Heart right ventricle (tissue), 16 donors: ENCODE measurements around the gene ADGRA1. TPM values are rescaled to one million over a fixed set of nuclear protein-coding genes. Genes with fewer than 3 reads are reported as not detected.

Experiments used
- ATAC-seq, 8 donors: fragments of 200-7000 bp; cut with Tn5 transposase; one replicate each; pipeline ENCODE4 v1.9.1; 2020; ENCODE audit warnings: mild to moderate bottlenecking in 8 of 8, moderate library complexity in 8 of 8, moderate number of reproducible peaks in 1 of 8
- DNase-seq, 2 donors: peaks; one replicate each; pipeline ENCODE4 v3.0.0-alpha.2; 2020
- H3K27ac ChIP-seq, 10 donors: fragments of 200-600 bp; sonication (generic) in 2 of 10; one replicate each; pipeline versions ENCODE4 v1.5.0 to v1.8.0; 2020 to 2022; ENCODE audit warnings: mild to moderate bottlenecking in 3 of 10
- H3K27me3 ChIP-seq, 7 donors: fragments of 200-600 bp; one replicate each; pipeline ENCODE4 v1.8.0; 2021 to 2022; ENCODE audit warnings: mild to moderate bottlenecking in 2 of 7
- H3K36me3 ChIP-seq, 9 donors: fragments of 200-600 bp; sonication (generic) in 1 of 9; one replicate each; pipeline versions ENCODE4 v1.5.0 to v1.8.0; 2020 to 2022; ENCODE audit warnings: mild to moderate bottlenecking in 2 of 9
- H3K4me1 ChIP-seq, 9 donors: fragments of 200-600 bp; sonication (generic) in 1 of 9; one replicate each; pipeline versions ENCODE4 v1.5.0 to v1.8.0; 2020 to 2022; ENCODE audit warnings: mild to moderate bottlenecking in 4 of 9
- H3K4me3 ChIP-seq, 10 donors: fragments of 200-600 bp; sonication (generic) in 2 of 10; one replicate each; pipeline versions ENCODE4 v1.5.0 to v1.8.0; 2020 to 2022; ENCODE audit warnings: mild to moderate bottlenecking in 7 of 10, moderate library complexity in 2 of 10
- H3K9me3 ChIP-seq, 11 donors: fragments of 200-600 bp in 10 of 11; sonication (generic) in 2 of 11; one replicate each; pipeline versions ENCODE4 v1.5.0 to v1.8.0; 2013 to 2022; ENCODE audit warnings: mild to moderate bottlenecking in 2 of 11, control low read depth in 1 of 11, moderate library complexity in 1 of 11
- WGBS, 2 donors: extraction: QIAGEN DNeasy Blood & Tissue Kit; methylation state at CpG; one replicate each; pipeline ENCODE4 v1.1.7; 2013; ENCODE audit warnings: inconsistent platforms in 1 of 2; 5-methylcytosine and 5-hydroxymethylcytosine counted together
- intact Hi-C, 10 donors: fragments of 100-400 bp; cut with DNase I; formaldehyde crosslinking; loops; one replicate each; pipeline versions ENCODE4 v1.11.1 to v1.14.2; 2022
- polyA plus RNA-seq, 2 donors: library from polyadenylated mRNA; stranded (reverse); fragments of 200-250 nt; gene quantifications; one replicate each; pipeline ENCODE4 v1.2.3, GENCODE V29; 2013
- total RNA-seq, 10 donors: library from RNA; stranded (reverse); fragmentation: NEBNext Ultra II Directional in 3 of 10; extraction: Animal tissue kit (Norgen Biotek cat#: 25700) in 3 of 10; gene quantifications; one replicate each; pipeline versions ENCODE4 v1.2.1 to v1.2.4, GENCODE V29; 2021 to 2023
- TF ChIP-seq, protein P1 (sequence below), 9 donors: fragments of 200-600 bp; sonication (generic) in 2 of 9; IDR thresholded peaks; one replicate each; pipeline versions ENCODE4 v1.5.0 to v1.8.0; 2021 to 2022; ENCODE audit warnings: antibody characterized with exemption in 9 of 9, mild to moderate bottlenecking in 5 of 9, moderate library complexity in 1 of 9
- donor health status: Arrhythmogenic right ventricular cardiomyopathy.
- donor health status: ischemic (EF 13 %, LVEDD 7.1; RV severe dilation, severe dysfunction).
- donor health status: healthy with polysubstance abuse.
- donor health status: DM: no; HTN: yes; CAD: no.
- donor health status: DM: no; HTN: no; CAD: no.
- donor health status: ischemic (EF 25% LVEDD 6.9; RV normal size, moderate dysfunction).
- donor health status: ischemic (EF 25% LVEDD 5.7; RV mildly dilated, moderate dysfunction).
- donor health status: healthy.
- donor health status: DM: yes; HTN: yes; CAD: no.
- donor health status: Ischemic cardiomyopathy.
- donor health status: ischemic (EF 35%, LVEDD 5.7; RV mildly dilated, moderate dysfunction).
- donor health status: nonischemic (EF 11% LVEDD 7.7; RV severe dilation, severe dysfunction).
- donor health status: DM: yes; HTN: yes; CAD: no.
- donor health status: PGD.
- donor health status: ischemic (EF 29% LVEDD 5.4; RV normal size, mild dysfunction).
- donor health status: nonischemic (EF 23%, LVEDD 6.1; RV moderate dilation, normal function).

Gene ADGRA1
- total and polyA plus RNA-seq, 12 donors: under 0.01 to 0.21 (median 0.11) TPM; not detected in 6

GRCh38 chr10:133082685-133083421 lies 4.9 kb upstream of the ADGRA1 start:
- 61 to 68% methylated on average over 43 of the region's 43 CpGs for WGBS, 2 donors
- H3K36me3 ChIP-seq: no peaks in the 10 kb centered on the region
- intact Hi-C loops: no loop called here

GRCh38 chr10:133083422-133084100 lies 4.2 kb upstream of the ADGRA1 start:
- H3K27me3 ChIP-seq: peaks cover 22 to 77% (median 69%) of the 10 kb centered on the region in 7 donors
- no peak overlapping the region for H3K4me3 ChIP-seq
- WGBS, 2 donors: 74 to 75% methylated on average over 30 of the region's 30 CpGs
- intact Hi-C loops: no loop called here
- TF ChIP-seq, protein P1, sequence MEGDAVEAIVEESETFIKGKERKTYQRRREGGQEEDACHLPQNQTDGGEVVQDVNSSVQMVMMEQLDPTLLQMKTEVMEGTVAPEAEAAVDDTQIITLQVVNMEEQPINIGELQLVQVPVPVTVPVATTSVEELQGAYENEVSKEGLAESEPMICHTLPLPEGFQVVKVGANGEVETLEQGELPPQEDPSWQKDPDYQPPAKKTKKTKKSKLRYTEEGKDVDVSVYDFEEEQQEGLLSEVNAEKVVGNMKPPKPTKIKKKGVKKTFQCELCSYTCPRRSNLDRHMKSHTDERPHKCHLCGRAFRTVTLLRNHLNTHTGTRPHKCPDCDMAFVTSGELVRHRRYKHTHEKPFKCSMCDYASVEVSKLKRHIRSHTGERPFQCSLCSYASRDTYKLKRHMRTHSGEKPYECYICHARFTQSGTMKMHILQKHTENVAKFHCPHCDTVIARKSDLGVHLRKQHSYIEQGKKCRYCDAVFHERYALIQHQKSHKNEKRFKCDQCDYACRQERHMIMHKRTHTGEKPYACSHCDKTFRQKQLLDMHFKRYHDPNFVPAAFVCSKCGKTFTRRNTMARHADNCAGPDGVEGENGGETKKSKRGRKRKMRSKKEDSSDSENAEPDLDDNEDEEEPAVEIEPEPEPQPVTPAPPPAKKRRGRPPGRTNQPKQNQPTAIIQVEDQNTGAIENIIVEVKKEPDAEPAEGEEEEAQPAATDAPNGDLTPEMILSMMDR (IDR thresholded peaks at IDR 0.05): no peak
- ATAC-seq (no peak), DNase-seq (no peak)
- H3K4me1 ChIP-seq: peaks cover 0 to 7% (median 0%) of the 10 kb centered on the region in 9 donors
- no peaks in the 10 kb centered on the region for H3K9me3 ChIP-seq
- no peak overlapping the region for H3K27ac ChIP-seq
- H3K36me3 ChIP-seq: no peaks in the 10 kb centered on the region

More at GRCh38 chr10:133082685-133083421, 4.9 kb upstream of the ADGRA1 start:
- DNase-seq: no peak
- peaks cover 0 to 5% (median 0%) of the 10 kb centered on the region in 9 donors for H3K4me1 ChIP-seq
- ATAC-seq: no peak
- TF ChIP-seq, protein P1 (IDR thresholded peaks at IDR 0.05): no peak
- H3K27me3 ChIP-seq: peaks cover 22 to 69% (median 62%) of the 10 kb centered on the region in 7 donors
- H3K9me3 ChIP-seq: no peaks in the 10 kb centered on the region
- no peak overlapping the region for H3K4me3 ChIP-seq
- H3K27ac ChIP-seq: no peak overlapping the region

GRCh38 chr10:133084491-133084890 lies 3.2 kb upstream of the ADGRA1 start:
- Histone ChIP-seq H3K4me3 (no peak overlapping the region), H3K4me1 (peaks cover 0 to 9% (median 0%) of the 10 kb centered on the region in 9 donors), H3K27ac (no peak overlapping the region), H3K27me3 (peaks cover 30 to 86% (median 78%) of the 10 kb centered on the region in 7 donors), H3K9me3 (no peaks in the 10 kb centered on the region), H3K36me3 (no peaks in the 10 kb centered on the region)
- no peak for ATAC-seq
- no peak for DNase-seq
- intact Hi-C loops: no loop called here
- TF ChIP-seq, protein P1 (IDR thresholded peaks at IDR 0.05): no peak
- 84% methylated on average over 17 of the region's 17 CpGs for WGBS, 2 donors

GRCh38 chr10:133085251-133086125 lies 2.2 kb upstream of the ADGRA1 start:
- 70 to 73% methylated on average over 32 of the region's 32 CpGs for WGBS, 2 donors
- ATAC-seq: no peak
- H3K9me3 ChIP-seq: no peaks in the 10 kb centered on the region
- H3K36me3 ChIP-seq: no peaks in the 10 kb centered on the region
- TF ChIP-seq, protein P1 (IDR thresholded peaks at IDR 0.05): no peak
- peaks cover 0 to 9% (median 0%) of the 10 kb centered on the region in 9 donors for H3K4me1 ChIP-seq
- peaks cover 38 to 94% (median 88%) of the 10 kb centered on the region in 7 donors for H3K27me3 ChIP-seq
- H3K27ac ChIP-seq: no peak overlapping the region
- no peak for DNase-seq
- intact Hi-C loops: no loop called here
- no peak overlapping the region for H3K4me3 ChIP-seq
